Measurements from ENCODE around the gene SH2D2A.

DNA sequence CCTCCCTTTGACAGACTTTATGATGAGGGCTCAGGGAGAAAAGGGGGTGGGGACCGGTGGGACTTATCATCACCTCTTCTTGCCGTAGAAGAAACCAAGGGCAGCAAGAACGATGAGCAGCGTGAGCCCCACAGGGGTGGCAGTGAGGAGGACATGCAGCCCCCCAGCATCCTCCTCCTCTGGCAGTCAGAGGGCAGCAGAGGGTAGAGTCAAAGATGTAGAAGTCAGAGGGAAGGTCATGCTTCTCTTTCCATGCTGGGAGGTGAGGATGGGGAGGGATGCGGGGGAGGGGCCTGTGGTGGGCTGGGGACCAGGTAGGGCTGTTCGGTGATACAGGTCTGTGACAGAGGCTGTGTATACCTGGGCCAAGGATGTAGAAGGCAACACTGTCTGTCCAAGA lies 27.5 kb upstream of the SH2D2A start:
- TF ChIP-seq POLR2AphosphoS5 (IDR thresholded peaks at IDR 0.05; ENCODE audit: low read depth, low read length) (no peak), TAF1 (IDR thresholded peaks at IDR 0.05; ENCODE audit: borderline replicate concordance, insufficient read depth, low read length) (no peak), SIN3A (IDR thresholded peaks at IDR 0.05; ENCODE audit: borderline replicate concordance, insufficient read depth, low read length) (no peak)
- TF ChIP-seq, protein P1, sequence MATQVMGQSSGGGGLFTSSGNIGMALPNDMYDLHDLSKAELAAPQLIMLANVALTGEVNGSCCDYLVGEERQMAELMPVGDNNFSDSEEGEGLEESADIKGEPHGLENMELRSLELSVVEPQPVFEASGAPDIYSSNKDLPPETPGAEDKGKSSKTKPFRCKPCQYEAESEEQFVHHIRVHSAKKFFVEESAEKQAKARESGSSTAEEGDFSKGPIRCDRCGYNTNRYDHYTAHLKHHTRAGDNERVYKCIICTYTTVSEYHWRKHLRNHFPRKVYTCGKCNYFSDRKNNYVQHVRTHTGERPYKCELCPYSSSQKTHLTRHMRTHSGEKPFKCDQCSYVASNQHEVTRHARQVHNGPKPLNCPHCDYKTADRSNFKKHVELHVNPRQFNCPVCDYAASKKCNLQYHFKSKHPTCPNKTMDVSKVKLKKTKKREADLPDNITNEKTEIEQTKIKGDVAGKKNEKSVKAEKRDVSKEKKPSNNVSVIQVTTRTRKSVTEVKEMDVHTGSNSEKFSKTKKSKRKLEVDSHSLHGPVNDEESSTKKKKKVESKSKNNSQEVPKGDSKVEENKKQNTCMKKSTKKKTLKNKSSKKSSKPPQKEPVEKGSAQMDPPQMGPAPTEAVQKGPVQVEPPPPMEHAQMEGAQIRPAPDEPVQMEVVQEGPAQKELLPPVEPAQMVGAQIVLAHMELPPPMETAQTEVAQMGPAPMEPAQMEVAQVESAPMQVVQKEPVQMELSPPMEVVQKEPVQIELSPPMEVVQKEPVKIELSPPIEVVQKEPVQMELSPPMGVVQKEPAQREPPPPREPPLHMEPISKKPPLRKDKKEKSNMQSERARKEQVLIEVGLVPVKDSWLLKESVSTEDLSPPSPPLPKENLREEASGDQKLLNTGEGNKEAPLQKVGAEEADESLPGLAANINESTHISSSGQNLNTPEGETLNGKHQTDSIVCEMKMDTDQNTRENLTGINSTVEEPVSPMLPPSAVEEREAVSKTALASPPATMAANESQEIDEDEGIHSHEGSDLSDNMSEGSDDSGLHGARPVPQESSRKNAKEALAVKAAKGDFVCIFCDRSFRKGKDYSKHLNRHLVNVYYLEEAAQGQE (IDR thresholded peaks at IDR 0.05; ENCODE audit: insufficient read depth in 1 of 2, low read depth in 2 of 2, low read length in 2 of 2) = no peak

All from PFSK-1 (cell line).